Measurements from ENCODE around the gene FBXO5. TPM values are rescaled to one million over a fixed set of nuclear protein-coding genes. Genes with fewer than 3 reads are reported as not detected.

FBXO5 gene
- total and polyA plus RNA-seq, 9 of the 15 experiments (the other 6 are each of a cell fraction or from before 2014, with no cell fraction given) = 17.8 to 89.3 (median 62.9) TPM

GRCh38 chr6:152982904-152983636 is at the start of gene FBXO5 (continued):
- no peak; the same call in 1 of the 2 replicates for TF ChIP-seq ZBTB43 (CRISPR knock-in tag; IDR thresholded peaks at IDR 0.05)
- TF ChIP-seq TRIM25 (IDR thresholded peaks at IDR 0.05; ENCODE audit: borderline replicate concordance) = no peak
- no peak for TF ChIP-seq MED1 (CRISPR knock-in tag; IDR thresholded peaks at IDR 0.05; ENCODE audit: borderline replicate concordance)
- TF ChIP-seq ZNF224 (CRISPR knock-in tag; IDR thresholded peaks at IDR 0.05) = no peak
- TF ChIP-seq MTA3 (IDR thresholded peaks at IDR 0.05; ENCODE audit: borderline replicate concordance) = peak; percentile 76; the same call in 1 of the 2 replicates
- TF ChIP-seq CTBP1 (IDR thresholded peaks at IDR 0.05; ENCODE audit: borderline replicate concordance) = peak; percentile 44; the same call in 1 of the 2 replicates
- 0 out of 2 replicates have a peak, but pooled peaks have one; percentile 11 for TF ChIP-seq SRSF3 (IDR thresholded peaks at IDR 0.05; ENCODE audit: insufficient read depth, low read length)
- TF ChIP-seq DPF2 (IDR thresholded peaks at IDR 0.05) = no peak
- no peak for TF ChIP-seq ZNF324 (CRISPR knock-in tag; IDR thresholded peaks at IDR 0.05)
- TF ChIP-seq SREBF2 (CRISPR knock-in tag; IDR thresholded peaks at IDR 0.05) = no peak
- no peak for TF ChIP-seq RFX1 (IDR thresholded peaks at IDR 0.05)
- peak; percentile 29; the same call in 1 of the 2 replicates for TF ChIP-seq JUND (IDR thresholded peaks at IDR 0.05; ENCODE audit: borderline replicate concordance, low read depth, low read length)
- TF ChIP-seq JUND (tag; IDR thresholded peaks at IDR 0.05; ENCODE audit: borderline replicate concordance, low read depth, low read length) = no peak
- no peak for TF ChIP-seq HMG20A (CRISPR knock-in tag; conservative IDR thresholded peaks at IDR 0.05)
- TF ChIP-seq TAF7 (tag; IDR thresholded peaks at IDR 0.05) = peak; percentile 54
- TF ChIP-seq ATF1 (CRISPR knock-in tag; IDR thresholded peaks at IDR 0.05) = no peak
- TF ChIP-seq ATF1 (tag; IDR thresholded peaks at IDR 0.05) = peak; percentile 72
- no peak for TF ChIP-seq PRDM10 (IDR thresholded peaks at IDR 0.05; ENCODE audit: partially characterized antibody)
- no peak for TF ChIP-seq ZKSCAN8 (CRISPR knock-in tag; IDR thresholded peaks at IDR 0.05)
- peak; percentile 88 to 100 for TF ChIP-seq HDAC1 (IDR thresholded peaks at IDR 0.05)
- TF ChIP-seq RBM14 (IDR thresholded peaks at IDR 0.05; ENCODE audit: borderline replicate concordance, insufficient read depth, low read depth, low read length) = no peak; the same call in 1 of the 2 replicates
- no peak for TF ChIP-seq ETV6 (IDR thresholded peaks at IDR 0.05; ENCODE audit: borderline replicate concordance in 1 of 2, low read depth in 2 of 2, low read length in 1 of 2)
- TF ChIP-seq ETV6 (CRISPR knock-in tag; IDR thresholded peaks at IDR 0.05; ENCODE audit: borderline replicate concordance) = no peak
